ENCODE measurements around the gene SHC2. TPM values are rescaled to one million over a fixed set of nuclear protein-coding genes. Genes with fewer than 3 reads are reported as not detected.
A peak's percentile ranks its signal among the peaks of the same experiment; 100 is the strongest.

SHC2 gene
- total RNA-seq, 4 donors from 2014 or later, result 14.6 to 25.0 (median 17.8) TPM

DNA sequence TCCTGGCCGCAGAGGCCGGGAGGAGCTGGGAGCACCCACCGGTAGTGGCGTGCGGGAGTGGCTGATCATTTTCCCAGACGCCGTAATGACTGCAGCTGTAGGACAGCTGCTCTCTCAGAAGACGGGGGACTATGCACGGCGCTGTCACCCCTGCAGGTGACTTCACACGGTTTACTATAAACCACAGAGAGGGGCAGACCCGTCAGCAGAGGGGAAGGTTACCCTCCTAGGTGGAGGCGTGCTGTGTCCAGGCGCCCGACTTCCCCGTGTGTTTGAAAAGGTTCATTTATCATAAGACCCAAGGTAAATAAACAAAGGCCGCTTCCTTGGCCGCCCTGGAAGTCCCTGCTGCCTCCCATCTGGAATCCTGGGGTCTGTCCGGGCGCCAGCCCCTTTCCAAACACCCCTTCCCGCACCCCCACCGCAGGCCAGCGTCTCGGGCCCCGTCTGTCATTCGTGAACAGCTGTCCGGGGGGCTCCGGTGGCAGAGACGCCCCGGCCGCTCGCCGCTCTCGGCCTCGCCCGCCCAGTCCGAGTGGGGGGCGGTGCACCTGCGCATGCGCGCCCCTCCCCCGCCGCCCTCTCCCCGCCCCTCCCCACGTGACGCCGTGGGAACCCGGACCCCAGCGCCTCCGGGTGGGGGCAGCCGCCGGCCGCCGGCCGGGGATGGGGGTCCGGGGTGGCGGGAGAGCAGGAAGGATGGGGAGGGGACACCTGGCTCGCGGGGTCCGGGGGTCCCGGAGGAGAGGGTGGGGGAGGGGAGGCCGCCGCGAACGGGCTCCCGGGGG, 915 bp downstream of the SHC2 start:
- WGBS, 2 donors, result 2% methylated on average over 24 to 26 of the region's 66 CpGs
- peak in 1 of 2 donors; percentile 91 for DNase-seq (ENCODE audit: low spot score in 2 of 2)
- no peak for TF ChIP-seq POLR2A (IDR thresholded peaks at IDR 0.05)
- TF ChIP-seq, protein P1, sequence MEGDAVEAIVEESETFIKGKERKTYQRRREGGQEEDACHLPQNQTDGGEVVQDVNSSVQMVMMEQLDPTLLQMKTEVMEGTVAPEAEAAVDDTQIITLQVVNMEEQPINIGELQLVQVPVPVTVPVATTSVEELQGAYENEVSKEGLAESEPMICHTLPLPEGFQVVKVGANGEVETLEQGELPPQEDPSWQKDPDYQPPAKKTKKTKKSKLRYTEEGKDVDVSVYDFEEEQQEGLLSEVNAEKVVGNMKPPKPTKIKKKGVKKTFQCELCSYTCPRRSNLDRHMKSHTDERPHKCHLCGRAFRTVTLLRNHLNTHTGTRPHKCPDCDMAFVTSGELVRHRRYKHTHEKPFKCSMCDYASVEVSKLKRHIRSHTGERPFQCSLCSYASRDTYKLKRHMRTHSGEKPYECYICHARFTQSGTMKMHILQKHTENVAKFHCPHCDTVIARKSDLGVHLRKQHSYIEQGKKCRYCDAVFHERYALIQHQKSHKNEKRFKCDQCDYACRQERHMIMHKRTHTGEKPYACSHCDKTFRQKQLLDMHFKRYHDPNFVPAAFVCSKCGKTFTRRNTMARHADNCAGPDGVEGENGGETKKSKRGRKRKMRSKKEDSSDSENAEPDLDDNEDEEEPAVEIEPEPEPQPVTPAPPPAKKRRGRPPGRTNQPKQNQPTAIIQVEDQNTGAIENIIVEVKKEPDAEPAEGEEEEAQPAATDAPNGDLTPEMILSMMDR (IDR thresholded peaks at IDR 0.05), result no peak

DNA sequence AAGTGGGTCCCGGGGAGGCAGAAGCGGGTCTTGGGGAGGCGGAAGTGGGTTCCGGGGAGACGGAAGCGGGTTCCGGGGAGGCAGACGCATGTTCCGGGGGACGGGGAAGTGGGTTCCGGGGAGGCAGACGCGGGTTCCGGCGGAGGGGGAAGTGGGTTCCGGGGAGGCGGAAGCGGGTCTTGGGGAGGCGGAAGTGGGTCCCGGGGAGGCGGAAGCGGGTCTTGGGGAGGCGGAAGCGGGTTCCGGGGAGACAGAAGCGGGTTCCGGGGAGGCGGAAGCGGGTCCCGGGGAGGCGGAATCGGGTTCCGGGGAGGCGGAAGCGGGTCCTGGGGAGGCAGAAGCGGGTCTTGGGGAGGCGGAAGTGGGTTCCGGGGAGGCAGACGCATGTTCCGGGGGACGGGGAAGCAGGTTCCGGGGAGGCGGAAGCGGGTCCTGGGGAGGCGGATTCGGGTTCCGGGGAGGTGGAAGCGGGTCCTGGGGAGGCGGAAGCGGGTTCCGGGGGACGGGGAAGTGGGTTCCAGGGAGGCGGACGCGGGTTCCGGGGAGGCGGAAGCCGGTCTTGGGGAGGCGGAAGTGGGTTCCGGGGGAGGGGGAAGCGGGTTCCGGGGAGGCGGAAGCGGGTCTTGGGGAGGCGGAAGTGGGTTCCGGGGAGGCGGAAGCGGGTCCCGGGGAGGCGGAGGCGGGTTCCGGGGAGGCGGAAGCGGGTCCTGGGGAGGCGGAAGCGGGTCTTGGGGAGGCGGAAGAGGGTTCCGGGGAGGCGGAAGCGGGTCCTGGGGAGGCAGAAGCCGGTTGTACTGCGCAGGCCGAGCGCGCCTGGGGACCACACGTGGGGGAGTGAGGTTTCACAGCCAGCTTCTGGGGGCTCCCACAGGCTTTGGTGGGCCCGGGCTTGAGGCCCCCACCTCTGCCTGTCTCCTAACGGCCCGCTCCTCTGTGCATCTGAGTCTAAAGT, 2.5 kb downstream of the SHC2 start:
- DNase-seq (ENCODE audit: low spot score in 2 of 2), result no peak
- WGBS, 2 donors, result 92 to 95% methylated on average over 78 to 89 of the region's 89 CpGs
- no peak overlapping the region for H3K4me3 ChIP-seq (ENCODE audit: low read depth, poor library complexity, severe bottlenecking)
- intact Hi-C loops (cut with DNase I; ENCODE audit: low total_unique reads), result no loop called here
- TF ChIP-seq POLR2A (IDR thresholded peaks at IDR 0.05), result no peak
- TF ChIP-seq, protein P1 (IDR thresholded peaks at IDR 0.05), result no peak

More for the DNA sequence above, 915 bp downstream of the SHC2 start:
- intact Hi-C loops (cut with DNase I; ENCODE audit: low total_unique reads), result no loop called here
- H3K4me3 ChIP-seq (ENCODE audit: low read depth, poor library complexity, severe bottlenecking), result peak overlapping the region; percentile 27

DNA sequence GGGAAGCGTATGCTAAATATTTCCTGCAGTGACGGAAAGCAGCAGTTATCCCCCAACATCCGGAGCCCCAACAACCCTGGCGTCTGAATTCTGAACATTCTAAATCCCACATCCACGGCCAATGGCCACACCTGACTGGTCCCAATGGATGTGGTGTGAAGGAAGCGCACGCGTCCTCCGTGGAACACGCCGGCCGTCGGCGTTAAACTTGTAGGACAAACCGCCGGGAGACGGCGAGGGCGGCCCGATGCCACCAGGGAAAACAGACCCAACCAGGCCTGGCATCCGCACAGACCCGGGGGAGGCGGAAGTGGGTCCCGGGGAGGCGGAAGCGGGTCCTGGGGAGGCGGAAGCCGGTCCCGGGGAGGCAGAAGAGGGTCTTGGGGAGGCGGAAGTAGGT, 3.2 kb downstream of the SHC2 start:
- 96% methylated on average over 30 of the region's 30 CpGs for WGBS, 2 donors
- H3K4me3 ChIP-seq (ENCODE audit: low read depth, poor library complexity, severe bottlenecking), result no peak overlapping the region
- intact Hi-C loops (cut with DNase I; ENCODE audit: low total_unique reads), result no loop called here
- no peak for DNase-seq (ENCODE audit: low spot score in 2 of 2)
- TF ChIP-seq, protein P1 (IDR thresholded peaks at IDR 0.05), result no peak
- TF ChIP-seq POLR2A (IDR thresholded peaks at IDR 0.05), result no peak

DNA sequence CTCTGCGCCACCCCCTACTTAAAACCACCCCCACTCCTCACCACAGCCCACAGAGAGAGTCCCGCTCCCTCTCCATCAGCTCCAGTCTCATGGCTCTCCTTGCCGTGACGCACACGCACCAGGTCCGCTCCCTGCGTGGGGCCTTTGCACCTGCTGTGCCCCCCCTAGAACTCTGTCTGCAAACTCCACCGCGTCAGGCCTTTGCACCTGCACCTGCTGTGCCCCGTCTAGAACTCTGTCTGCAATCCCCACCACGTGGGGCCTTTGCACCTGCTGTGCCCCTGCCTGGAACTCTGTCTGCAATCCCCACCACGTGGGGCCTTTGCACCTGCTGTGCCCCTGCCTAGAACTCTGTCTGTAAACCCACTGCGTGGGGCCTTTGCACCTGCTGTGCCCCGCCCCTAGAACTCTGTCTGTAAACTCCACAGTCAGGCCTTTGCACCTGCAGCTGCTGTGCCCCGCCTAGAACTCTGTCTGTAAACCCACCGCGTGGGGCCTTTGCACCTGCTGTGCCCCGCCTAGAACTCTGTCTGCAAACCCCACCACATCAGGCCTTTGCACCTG, 4.2 kb downstream of the SHC2 start:
- TF ChIP-seq, protein P1 (IDR thresholded peaks at IDR 0.05), result no peak
- no peak overlapping the region for H3K4me3 ChIP-seq (ENCODE audit: low read depth, poor library complexity, severe bottlenecking)
- intact Hi-C loops (cut with DNase I; ENCODE audit: low total_unique reads), result no loop called here
- WGBS, 2 donors, result 86 to 89% methylated on average over 18 of the region's 18 CpGs
- DNase-seq (ENCODE audit: low spot score in 2 of 2), result no peak

DNA sequence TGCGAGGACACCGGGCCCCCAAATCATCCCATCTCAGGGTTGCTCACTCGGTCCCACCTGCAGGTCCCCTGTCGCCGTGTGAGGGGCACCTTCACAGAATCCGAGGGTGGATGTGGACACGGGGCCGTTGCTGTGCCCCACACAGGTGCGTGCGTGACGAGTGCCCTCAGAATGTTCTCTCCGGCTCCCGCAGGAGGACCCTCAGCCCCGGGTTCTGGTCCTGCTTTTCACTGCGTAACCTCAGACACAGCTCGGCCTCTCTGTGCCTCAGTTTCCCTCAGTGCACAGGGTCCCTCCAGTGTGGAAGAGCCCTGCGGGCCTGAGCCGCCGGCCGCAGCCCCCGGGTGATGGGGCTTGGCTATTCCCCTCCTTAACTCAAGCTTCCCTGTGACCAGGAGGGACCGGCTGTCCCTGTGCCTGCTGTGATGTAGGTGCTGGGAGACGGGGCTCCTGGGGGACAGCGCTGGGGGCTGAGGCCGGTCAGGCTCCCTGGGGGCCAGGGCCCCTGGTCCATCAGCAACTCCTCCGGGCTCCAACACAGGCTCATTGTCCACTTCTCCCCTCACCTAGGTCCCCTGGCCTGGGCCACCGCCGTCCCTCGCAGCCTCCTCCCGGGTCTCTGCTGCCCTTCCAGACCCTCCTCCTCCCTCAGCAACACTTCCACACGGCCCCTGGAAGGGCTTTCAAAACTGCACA, 4.8 kb downstream of the SHC2 start:
- no peak for DNase-seq (ENCODE audit: low spot score in 2 of 2)
- WGBS, 2 donors, result 90 to 93% methylated on average over 29 to 31 of the region's 31 CpGs
- intact Hi-C loops (cut with DNase I; ENCODE audit: low total_unique reads), result no loop called here
- H3K4me3 ChIP-seq (ENCODE audit: low read depth, poor library complexity, severe bottlenecking), result no peak overlapping the region
- no peak for TF ChIP-seq POLR2A (IDR thresholded peaks at IDR 0.05)
- TF ChIP-seq, protein P1 (IDR thresholded peaks at IDR 0.05), result no peak
